ENCODE data around the gene BUB3. TPM values are rescaled to one million over a fixed set of nuclear protein-coding genes. Genes with fewer than 3 reads are reported as not detected.
A peak's percentile ranks its signal among the peaks of the same experiment; 100 is the strongest.

Gene BUB3
- total and polyA plus RNA-seq, 2 of the 13 experiments (the other 11 are each of a cell fraction or from before 2014, with no cell fraction given) = 174 to 188 TPM

DNA sequence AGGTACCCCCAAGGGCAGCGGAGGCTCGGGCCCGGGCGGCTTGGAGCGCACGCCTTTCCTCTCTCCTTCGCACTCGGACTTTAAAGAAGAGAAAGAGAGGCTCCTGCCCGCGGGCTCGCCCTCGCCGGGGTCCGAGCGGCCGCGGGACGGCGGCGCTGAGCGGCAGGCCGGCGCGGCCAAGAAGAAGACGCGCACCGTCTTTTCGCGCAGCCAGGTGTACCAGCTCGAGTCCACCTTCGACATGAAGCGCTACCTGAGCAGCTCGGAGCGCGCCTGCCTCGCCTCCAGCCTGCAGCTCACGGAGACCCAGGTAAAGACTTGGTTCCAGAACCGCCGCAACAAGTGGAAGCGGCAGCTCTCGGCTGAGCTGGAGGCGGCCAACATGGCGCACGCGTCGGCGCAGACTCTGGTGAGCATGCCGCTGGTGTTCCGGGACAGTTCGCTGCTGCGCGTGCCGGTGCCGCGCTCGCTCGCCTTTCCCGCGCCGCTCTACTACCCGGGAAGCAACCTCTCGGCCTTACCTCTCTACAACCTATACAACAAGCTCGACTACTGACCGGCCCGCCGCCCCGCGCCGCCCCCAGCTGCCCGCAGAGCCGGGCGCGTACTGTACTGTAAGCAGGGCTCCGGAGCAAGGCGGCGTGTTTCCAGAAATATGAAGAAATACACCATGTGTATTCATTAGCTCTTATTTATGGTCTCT lies 4.5 kb upstream of the BUB3 start:
- Histone ChIP-seq H3K9ac (ENCODE audit: insufficient read depth, low read depth, low read length) (no peak overlapping the region), H3K27ac (ENCODE audit: extremely low read length, insufficient read depth, low read length) (no peak overlapping the region), H3K79me2 (ENCODE audit: insufficient read depth, low read length) (peaks cover 3% of the 10 kb centered on the region), H2AFZ (ENCODE audit: low read length) (no peak overlapping the region), H3K27me3 (ENCODE audit: control insufficient read depth in 1 of 2, insufficient read depth in 2 of 2, low read length in 2 of 2) (peaks cover 28 to 86% of the 10 kb centered on the region in 2 experiments), H3K4me1 (ENCODE audit: insufficient read depth, low read length) (peaks cover 39% of the 10 kb centered on the region), H3K36me3 (replicated peaks in 1 of 2; ENCODE audit: control insufficient read depth in 1 of 2, insufficient read depth in 2 of 2, low read length in 2 of 2) (no peaks in the 10 kb centered on the region), H3K9me3 (ENCODE audit: low read length) (no peaks in the 10 kb centered on the region), H4K20me1 (ENCODE audit: insufficient read depth, low read length) (0 out of 2 replicates have a peak, but pooled peaks cover 2% of the 10 kb centered on the region), H3K4me2 (ENCODE audit: low read depth, low read length) (peak overlapping the region; percentile 63), H3K4me3 (replicated peaks in 1 of 3; ENCODE audit: insufficient read depth in 1 of 3, low read depth in 2 of 3, low read length in 3 of 3) (peak overlapping the region; percentile 22 to 48 (median 46); a peak in 5 of 6 replicates)
- ChIA-PET CTCF (ENCODE audit: low intra/inter-chr PET ratio, low total read pairs) (no interaction called here), POLR2A (interaction anchor here (0.5 to 1.2 kb wide), 2 partner anchors 10 to 188 kb away, joined by 4 to 6 read pairs; no protein-coding TSS in a partner anchor)
- intact Hi-C loops (cut with micrococcal nuclease; ENCODE audit: unreplicated experiment) = loop anchor here (10.0 kb wide), 1 partner anchor 55 kb away; no protein-coding TSS in a partner anchor
- in situ Hi-C loops (cut with HindIII; ENCODE audit: extremely low pct_ligation_motif_present, low pct_unique_long_range_greater_than_20kb) = no loop called here
- no TSS peak for BruUV-seq (replicated peaks)
- no peak for ATAC-seq
- FAIRE-seq = no peak
- DNase-seq (ENCODE audit: low spot score) = no peak
- 51% methylated on average over 43 of the region's 76 CpGs for whole genome bisulfite sequencing (ENCODE audit: low lambda C conversion rate)
- TF ChIP-seq, protein P1, sequence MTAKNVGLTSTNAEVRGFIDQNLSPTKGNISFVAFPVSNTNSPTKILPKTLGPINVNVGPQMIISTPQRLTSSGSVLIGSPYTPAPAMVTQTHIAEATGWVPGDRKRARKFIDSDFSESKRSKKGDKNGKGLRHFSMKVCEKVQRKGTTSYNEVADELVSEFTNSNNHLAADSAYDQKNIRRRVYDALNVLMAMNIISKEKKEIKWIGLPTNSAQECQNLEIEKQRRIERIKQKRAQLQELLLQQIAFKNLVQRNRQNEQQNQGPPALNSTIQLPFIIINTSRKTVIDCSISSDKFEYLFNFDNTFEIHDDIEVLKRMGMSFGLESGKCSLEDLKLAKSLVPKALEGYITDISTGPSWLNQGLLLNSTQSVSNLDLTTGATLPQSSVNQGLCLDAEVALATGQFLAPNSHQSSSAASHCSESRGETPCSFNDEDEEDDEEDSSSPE (CRISPR knock-in tag; IDR thresholded peaks at IDR 0.05) = 0 out of 2 replicates have a peak, but pooled peaks have one; percentile 25
- TF ChIP-seq REPIN1 (CRISPR knock-in tag; IDR thresholded peaks at IDR 0.05; ENCODE audit: borderline replicate concordance, low read depth) (no peak), CBFB (CRISPR knock-in tag; IDR thresholded peaks at IDR 0.05) (no peak), MTF2 (CRISPR knock-in tag; IDR thresholded peaks at IDR 0.05; ENCODE audit: borderline replicate concordance) (no peak; the same call in 1 of the 2 replicates), GABPB1 (CRISPR knock-in tag; IDR thresholded peaks at IDR 0.05) (peak; percentile 29; the same call in 1 of the 2 replicates), RFX1 (IDR thresholded peaks at IDR 0.05) (no peak), ZNF234 (CRISPR knock-in tag; conservative IDR thresholded peaks at IDR 0.05) (no peak), TMF1 (CRISPR knock-in tag; IDR thresholded peaks at IDR 0.05; ENCODE audit: low read depth) (no peak), ZNF7 (CRISPR knock-in tag; IDR thresholded peaks at IDR 0.05) (no peak), TFE3 (CRISPR knock-in tag; IDR thresholded peaks at IDR 0.05) (no peak), ZMAT3 (CRISPR knock-in tag; conservative IDR thresholded peaks at IDR 0.05) (no peak), MXI1 (IDR thresholded peaks at IDR 0.05; ENCODE audit: borderline replicate concordance, low read depth, low read length) (no peak), ZNF225 (CRISPR knock-in tag; IDR thresholded peaks at IDR 0.05) (no peak), KDM5A (IDR thresholded peaks at IDR 0.05; ENCODE audit: borderline replicate concordance, low read length) (no peak)
- TF ChIP-seq, protein P2, sequence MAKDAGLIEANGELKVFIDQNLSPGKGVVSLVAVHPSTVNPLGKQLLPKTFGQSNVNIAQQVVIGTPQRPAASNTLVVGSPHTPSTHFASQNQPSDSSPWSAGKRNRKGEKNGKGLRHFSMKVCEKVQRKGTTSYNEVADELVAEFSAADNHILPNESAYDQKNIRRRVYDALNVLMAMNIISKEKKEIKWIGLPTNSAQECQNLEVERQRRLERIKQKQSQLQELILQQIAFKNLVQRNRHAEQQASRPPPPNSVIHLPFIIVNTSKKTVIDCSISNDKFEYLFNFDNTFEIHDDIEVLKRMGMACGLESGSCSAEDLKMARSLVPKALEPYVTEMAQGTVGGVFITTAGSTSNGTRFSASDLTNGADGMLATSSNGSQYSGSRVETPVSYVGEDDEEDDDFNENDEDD (CRISPR knock-in tag; IDR thresholded peaks at IDR 0.05; ENCODE audit: borderline replicate concordance) = no peak; the same call in 1 of the 2 replicates
- TF ChIP-seq, protein P3, sequence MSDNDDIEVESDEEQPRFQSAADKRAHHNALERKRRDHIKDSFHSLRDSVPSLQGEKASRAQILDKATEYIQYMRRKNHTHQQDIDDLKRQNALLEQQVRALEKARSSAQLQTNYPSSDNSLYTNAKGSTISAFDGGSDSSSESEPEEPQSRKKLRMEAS (IDR thresholded peaks at IDR 0.05) = 0 out of 2 replicates have a peak, but pooled peaks have one; percentile 38
- TF ChIP-seq, protein P4, sequence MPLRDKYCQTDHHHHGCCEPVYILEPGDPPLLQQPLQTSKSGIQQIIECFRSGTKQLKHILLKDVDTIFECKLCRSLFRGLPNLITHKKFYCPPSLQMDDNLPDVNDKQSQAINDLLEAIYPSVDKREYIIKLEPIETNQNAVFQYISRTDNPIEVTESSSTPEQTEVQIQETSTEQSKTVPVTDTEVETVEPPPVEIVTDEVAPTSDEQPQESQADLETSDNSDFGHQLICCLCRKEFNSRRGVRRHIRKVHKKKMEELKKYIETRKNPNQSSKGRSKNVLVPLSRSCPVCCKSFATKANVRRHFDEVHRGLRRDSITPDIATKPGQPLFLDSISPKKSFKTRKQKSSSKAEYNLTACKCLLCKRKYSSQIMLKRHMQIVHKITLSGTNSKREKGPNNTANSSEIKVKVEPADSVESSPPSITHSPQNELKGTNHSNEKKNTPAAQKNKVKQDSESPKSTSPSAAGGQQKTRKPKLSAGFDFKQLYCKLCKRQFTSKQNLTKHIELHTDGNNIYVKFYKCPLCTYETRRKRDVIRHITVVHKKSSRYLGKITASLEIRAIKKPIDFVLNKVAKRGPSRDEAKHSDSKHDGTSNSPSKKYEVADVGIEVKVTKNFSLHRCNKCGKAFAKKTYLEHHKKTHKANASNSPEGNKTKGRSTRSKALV (CRISPR knock-in tag; IDR thresholded peaks at IDR 0.05) = peak; percentile 77; the same call in 1 of the 2 replicates

All from HepG2 (cell line).